Measurements from ENCODE around the gene UBE2S.

GRCh38 chr19:55453511-55454260, 46.1 kb upstream of the UBE2S start:
- TF ChIP-seq CTCF (tag by site-specific recombination; IDR thresholded peaks at IDR 0.05) (no peak), ZEB2 (tag by site-specific recombination; IDR thresholded peaks at IDR 0.05) (no peak), EGR2 (tag by site-specific recombination; IDR thresholded peaks at IDR 0.05; ENCODE audit: low read depth) (no peak), ZBTB6 (tag by site-specific recombination; IDR thresholded peaks at IDR 0.05) (no peak), ZNF433 (tag by site-specific recombination; IDR thresholded peaks at IDR 0.05; ENCODE audit: low read depth) (no peak), MZF1 (tag by site-specific recombination; IDR thresholded peaks at IDR 0.05; ENCODE audit: borderline replicate concordance) (no peak), ZNF701 (tag by site-specific recombination; IDR thresholded peaks at IDR 0.05) (no peak), ZNF792 (tag by site-specific recombination; IDR thresholded peaks at IDR 0.05) (no peak), YY1 (tag by site-specific recombination; IDR thresholded peaks at IDR 0.05) (no peak), ZNF114 (tag by site-specific recombination; IDR thresholded peaks at IDR 0.05) (no peak)

All from HEK293 (cell line).